ENCODE measurements around the gene CMSS1. TPM values are rescaled to one million over a fixed set of nuclear protein-coding genes. Genes with fewer than 3 reads are reported as not detected.

Gene CMSS1
- total RNA-seq, 1 experiment from 2014 or later: 70.6 TPM

DNA sequence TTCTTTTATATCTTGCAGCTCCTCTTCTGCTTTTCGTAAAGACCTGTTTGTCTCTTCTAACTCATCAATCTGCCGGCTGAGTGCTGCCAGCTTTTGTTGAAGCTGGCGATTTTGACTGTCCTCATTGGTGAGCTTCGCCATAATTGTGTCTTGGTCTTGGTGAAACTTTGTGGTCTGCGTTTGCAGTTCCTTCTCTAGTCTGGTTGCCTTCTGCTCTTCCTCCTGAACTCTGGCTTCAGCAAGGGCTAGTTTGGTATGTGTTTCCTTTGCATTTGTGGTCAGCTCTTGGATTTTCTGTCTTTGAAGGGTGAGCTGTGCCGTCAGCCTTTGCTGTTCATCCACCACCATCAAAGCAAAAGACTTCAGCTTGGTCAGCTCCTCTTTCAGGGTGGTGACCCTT is 32.9 kb downstream of the CMSS1 start (continued):
- TF ChIP-seq, protein P1, sequence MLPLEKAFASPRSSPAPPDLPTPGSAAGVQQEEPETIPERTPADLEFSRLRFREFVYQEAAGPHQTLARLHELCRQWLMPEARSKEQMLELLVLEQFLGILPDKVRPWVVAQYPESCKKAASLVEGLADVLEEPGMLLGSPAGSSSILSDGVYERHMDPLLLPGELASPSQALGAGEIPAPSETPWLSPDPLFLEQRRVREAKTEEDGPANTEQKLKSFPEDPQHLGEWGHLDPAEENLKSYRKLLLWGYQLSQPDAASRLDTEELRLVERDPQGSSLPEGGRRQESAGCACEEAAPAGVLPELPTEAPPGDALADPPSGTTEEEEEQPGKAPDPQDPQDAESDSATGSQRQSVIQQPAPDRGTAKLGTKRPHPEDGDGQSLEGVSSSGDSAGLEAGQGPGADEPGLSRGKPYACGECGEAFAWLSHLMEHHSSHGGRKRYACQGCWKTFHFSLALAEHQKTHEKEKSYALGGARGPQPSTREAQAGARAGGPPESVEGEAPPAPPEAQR (CRISPR knock-in tag; IDR thresholded peaks at IDR 0.05): no peak
- no peak for TF ChIP-seq USF2 (CRISPR knock-in tag; IDR thresholded peaks at IDR 0.05)
- TF ChIP-seq SMAD3 (CRISPR knock-in tag; IDR thresholded peaks at IDR 0.05; ENCODE audit: borderline replicate concordance): no peak
- TF ChIP-seq TEAD4 (CRISPR knock-in tag; IDR thresholded peaks at IDR 0.05): no peak
- no peak for TF ChIP-seq ZNF423 (CRISPR knock-in tag; IDR thresholded peaks at IDR 0.05)

DNA sequence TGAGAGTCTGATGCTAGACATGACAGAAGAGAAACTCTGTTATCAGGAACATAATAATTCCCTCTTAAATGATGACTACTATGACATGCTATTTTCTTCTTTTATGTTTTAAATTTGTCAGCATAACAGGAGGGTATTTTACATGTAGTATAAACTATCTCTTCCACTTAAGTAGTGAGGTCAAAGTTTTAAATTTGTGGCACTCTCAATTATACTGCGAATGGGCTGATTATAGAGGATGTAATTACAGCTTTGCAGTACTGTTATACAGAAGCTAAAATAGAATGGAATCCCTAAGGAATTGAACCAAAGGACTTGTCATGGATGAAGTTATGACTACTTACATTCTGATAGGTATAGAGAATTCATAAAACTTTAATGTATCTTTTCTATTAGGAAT is 34.3 kb downstream of the CMSS1 start:
- H3K9me3 Mint-ChIP-seq: no peaks in the 10 kb centered on the region
- H3K4me1 Mint-ChIP-seq: peaks cover 34% of the 10 kb centered on the region
- ChIA-PET POLR2A (no interaction called here), CTCF (no interaction called here)
- no peaks in the 10 kb centered on the region for H3K27me3 Mint-ChIP-seq (ENCODE audit: low read depth)
- H3K27ac Mint-ChIP-seq: no peak overlapping the region
- H3K36me3 Mint-ChIP-seq: no peaks in the 10 kb centered on the region
- no peak for TF ChIP-seq FOXK1 (CRISPR knock-in tag; IDR thresholded peaks at IDR 0.05)
- no peak for DNase-seq (ENCODE audit: low spot score)
- H3K4me3 Mint-ChIP-seq: no peak overlapping the region
- ATAC-seq: no peak

- Mint-ChIP-seq H3K9me3 (no peaks in the 10 kb centered on the region), H3K27me3 (ENCODE audit: low read depth) (no peaks in the 10 kb centered on the region), H3K27ac (no peak overlapping the region), H3K4me3 (no peak overlapping the region), H3K36me3 (no peaks in the 10 kb centered on the region), H3K4me1 (peaks cover 34% of the 10 kb centered on the region)
- no peak for TF ChIP-seq ZNF121 (CRISPR knock-in tag; IDR thresholded peaks at IDR 0.05)
- TF ChIP-seq HMGA2 (CRISPR knock-in tag; IDR thresholded peaks at IDR 0.05): no peak
- TF ChIP-seq KAT7 (CRISPR knock-in tag; IDR thresholded peaks at IDR 0.05; ENCODE audit: borderline replicate concordance): no peak
- TF ChIP-seq ATF2 (CRISPR knock-in tag; IDR thresholded peaks at IDR 0.05; ENCODE audit: borderline replicate concordance, low read depth): no peak
- no peak for ATAC-seq
- CTCF ChIA-PET: interaction anchor here (2.8 kb wide), 1 partner anchor 10 kb away, joined by 9 read pairs; no protein-coding TSS in a partner anchor
- POLR2A ChIA-PET: no interaction called here
- DNase-seq (ENCODE audit: low spot score): no peak
These were observed 35.2 kb downstream of the CMSS1 start for GRCh38 chr3:99852851-99853250.

DNA sequence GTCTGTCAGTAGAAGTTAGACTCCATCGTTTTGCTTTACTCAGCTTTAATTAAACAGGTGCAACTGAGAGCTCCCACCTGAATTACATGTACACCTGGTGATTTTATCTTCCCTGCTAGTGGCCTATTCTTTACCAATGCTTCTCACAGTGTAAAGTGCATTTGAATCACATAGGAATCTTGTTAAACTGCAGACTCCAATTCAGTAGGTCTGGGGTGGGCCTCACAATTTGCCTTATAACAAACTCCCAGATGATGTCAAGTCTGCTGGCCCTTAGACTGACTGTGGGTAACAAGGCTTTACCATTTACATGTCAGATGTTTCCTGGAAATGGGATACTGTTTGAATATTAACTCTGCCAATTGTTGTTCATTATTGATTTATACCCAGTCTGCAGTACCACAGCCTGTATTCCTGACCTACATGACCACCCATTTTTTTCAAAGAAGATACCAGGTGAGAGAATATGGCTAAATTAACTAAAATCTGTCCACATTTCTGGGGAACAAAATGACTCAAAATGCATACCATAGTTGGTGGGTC is 37.2 kb downstream of the CMSS1 start:
- Mint-ChIP-seq H3K36me3 (no peaks in the 10 kb centered on the region), H3K4me3 (no peak overlapping the region), H3K27ac (no peak overlapping the region), H3K27me3 (ENCODE audit: low read depth) (no peaks in the 10 kb centered on the region), H3K4me1 (peaks cover 34% of the 10 kb centered on the region), H3K9me3 (no peaks in the 10 kb centered on the region)
- ChIA-PET CTCF (interaction anchor here (1.3 to 2.8 kb wide), 2 partner anchors 12 to 23 kb away, joined by 6 to 9 read pairs; no protein-coding TSS in a partner anchor), POLR2A (no interaction called here)
- DNase-seq (ENCODE audit: low spot score): no peak
- TF ChIP-seq RELA (CRISPR knock-in tag; IDR thresholded peaks at IDR 0.05; ENCODE audit: borderline replicate concordance) (no peak), ZNF416 (CRISPR knock-in tag; IDR thresholded peaks at IDR 0.05) (no peak)
- ATAC-seq: peak; percentile 67

DNA sequence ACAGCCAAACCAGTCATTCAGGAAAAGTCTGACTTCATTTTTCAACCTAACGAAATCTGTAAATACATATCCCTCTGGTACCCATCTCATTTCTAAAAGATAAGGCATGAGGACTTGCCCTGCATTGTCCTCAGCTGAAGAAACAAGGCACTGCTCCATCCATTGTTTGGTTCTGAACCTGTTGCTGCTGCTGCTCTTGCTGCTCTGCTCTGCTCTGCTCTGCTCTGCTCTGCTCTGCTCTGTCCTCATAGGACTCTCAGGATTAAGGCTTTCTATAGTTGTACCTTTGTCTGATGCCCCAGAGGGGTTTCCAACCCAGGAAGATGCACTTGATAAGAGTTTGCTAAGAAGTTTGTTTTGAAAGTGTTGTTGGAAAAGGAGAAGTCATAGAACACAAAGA is 38.2 kb downstream of the CMSS1 start:
- ChIA-PET CTCF (no interaction called here), POLR2A (no interaction called here)
- no peak for DNase-seq (ENCODE audit: low spot score)
- Mint-ChIP-seq H3K4me1 (peaks cover 34% of the 10 kb centered on the region), H3K27ac (no peak overlapping the region; the same call in 1 of the 2 replicates), H3K4me3 (no peak overlapping the region), H3K27me3 (ENCODE audit: low read depth) (no peaks in the 10 kb centered on the region), H3K36me3 (no peaks in the 10 kb centered on the region), H3K9me3 (no peaks in the 10 kb centered on the region)
- ATAC-seq: peak; percentile 38; the same call in 1 of the 2 replicates
- TF ChIP-seq MYBL2 (CRISPR knock-in tag; IDR thresholded peaks at IDR 0.05): no peak
- TF ChIP-seq TEAD4 (CRISPR knock-in tag; IDR thresholded peaks at IDR 0.05): no peak
- TF ChIP-seq, protein P1 (CRISPR knock-in tag; IDR thresholded peaks at IDR 0.05): no peak
- TF ChIP-seq RORB (CRISPR knock-in tag; IDR thresholded peaks at IDR 0.05): no peak
- no peak for TF ChIP-seq STAT6 (CRISPR knock-in tag; conservative IDR thresholded peaks at IDR 0.05; ENCODE audit: low read depth)
- TF ChIP-seq SOX15 (CRISPR knock-in tag; IDR thresholded peaks at IDR 0.05): no peak
- TF ChIP-seq, protein P2, sequence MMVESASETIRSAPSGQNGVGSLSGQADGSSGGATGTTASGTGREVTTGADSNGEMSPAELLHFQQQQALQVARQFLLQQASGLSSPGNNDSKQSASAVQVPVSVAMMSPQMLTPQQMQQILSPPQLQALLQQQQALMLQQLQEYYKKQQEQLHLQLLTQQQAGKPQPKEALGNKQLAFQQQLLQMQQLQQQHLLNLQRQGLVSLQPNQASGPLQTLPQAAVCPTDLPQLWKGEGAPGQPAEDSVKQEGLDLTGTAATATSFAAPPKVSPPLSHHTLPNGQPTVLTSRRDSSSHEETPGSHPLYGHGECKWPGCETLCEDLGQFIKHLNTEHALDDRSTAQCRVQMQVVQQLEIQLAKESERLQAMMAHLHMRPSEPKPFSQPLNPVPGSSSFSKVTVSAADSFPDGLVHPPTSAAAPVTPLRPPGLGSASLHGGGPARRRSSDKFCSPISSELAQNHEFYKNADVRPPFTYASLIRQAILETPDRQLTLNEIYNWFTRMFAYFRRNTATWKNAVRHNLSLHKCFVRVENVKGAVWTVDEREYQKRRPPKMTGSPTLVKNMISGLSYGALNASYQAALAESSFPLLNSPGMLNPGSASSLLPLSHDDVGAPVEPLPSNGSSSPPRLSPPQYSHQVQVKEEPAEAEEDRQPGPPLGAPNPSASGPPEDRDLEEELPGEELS (CRISPR knock-in tag; IDR thresholded peaks at IDR 0.05): no peak
